ENCODE results near the gene ZNF444. TPM values are rescaled to one million over a fixed set of nuclear protein-coding genes. Genes with fewer than 3 reads are reported as not detected.

The ZNF444 gene
- total and polyA plus RNA-seq, 9 donors, result 7.3 to 48.2 (median 35.2) TPM

DNA sequence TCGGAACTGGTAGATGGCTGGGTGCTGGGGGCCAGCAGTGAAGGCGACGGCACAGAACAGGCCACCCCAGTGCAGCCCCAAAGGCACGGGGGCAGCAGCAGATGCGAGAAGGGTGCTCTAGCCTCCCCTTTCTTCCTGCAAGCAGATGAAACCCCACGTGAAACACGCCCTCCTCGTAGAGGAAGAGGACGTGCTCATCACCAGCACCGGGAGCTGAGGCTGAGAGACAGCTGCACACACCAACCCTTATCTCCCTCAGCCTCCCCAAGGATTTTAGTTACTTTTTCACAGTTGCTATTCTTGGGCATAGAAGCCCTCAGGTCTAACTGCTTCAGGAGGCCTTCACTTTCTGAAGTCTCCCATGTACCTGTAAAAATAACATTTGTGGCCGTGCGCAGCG, 31.9 kb upstream of the ZNF444 start:
- H3K9me3 ChIP-seq, result no peaks in the 10 kb centered on the region
- peak overlapping the region in 1 of 2 donors; percentile 11 for H3K27ac ChIP-seq
- TF ChIP-seq, protein P1, sequence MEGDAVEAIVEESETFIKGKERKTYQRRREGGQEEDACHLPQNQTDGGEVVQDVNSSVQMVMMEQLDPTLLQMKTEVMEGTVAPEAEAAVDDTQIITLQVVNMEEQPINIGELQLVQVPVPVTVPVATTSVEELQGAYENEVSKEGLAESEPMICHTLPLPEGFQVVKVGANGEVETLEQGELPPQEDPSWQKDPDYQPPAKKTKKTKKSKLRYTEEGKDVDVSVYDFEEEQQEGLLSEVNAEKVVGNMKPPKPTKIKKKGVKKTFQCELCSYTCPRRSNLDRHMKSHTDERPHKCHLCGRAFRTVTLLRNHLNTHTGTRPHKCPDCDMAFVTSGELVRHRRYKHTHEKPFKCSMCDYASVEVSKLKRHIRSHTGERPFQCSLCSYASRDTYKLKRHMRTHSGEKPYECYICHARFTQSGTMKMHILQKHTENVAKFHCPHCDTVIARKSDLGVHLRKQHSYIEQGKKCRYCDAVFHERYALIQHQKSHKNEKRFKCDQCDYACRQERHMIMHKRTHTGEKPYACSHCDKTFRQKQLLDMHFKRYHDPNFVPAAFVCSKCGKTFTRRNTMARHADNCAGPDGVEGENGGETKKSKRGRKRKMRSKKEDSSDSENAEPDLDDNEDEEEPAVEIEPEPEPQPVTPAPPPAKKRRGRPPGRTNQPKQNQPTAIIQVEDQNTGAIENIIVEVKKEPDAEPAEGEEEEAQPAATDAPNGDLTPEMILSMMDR (IDR thresholded peaks at IDR 0.05), result no peak
- no peak for TF ChIP-seq EP300 (IDR thresholded peaks at IDR 0.05)
- no peak for TF ChIP-seq POLR2A (IDR thresholded peaks at IDR 0.05)
- H3K4me1 ChIP-seq (ENCODE audit: insufficient read depth), result peaks cover 43% of the 10 kb centered on the region
- peak overlapping the region; percentile 11 for H3K4me3 ChIP-seq
- intact Hi-C loops (cut with DNase I), result loop anchor here in 2 of 4 donors (5.0 kb wide), 2 partner anchors 33 to 48 kb away; partner anchors contain the start of gene ZNF444 (in 1 of the 2)
- no peaks in the 10 kb centered on the region for H3K27me3 ChIP-seq
- no peak for DNase-seq
- H3K36me3 ChIP-seq, result no peaks in the 10 kb centered on the region
- WGBS, 3 donors, result 22 to 30% (median 22%) methylated on average over 13 of the region's 13 CpGs

DNA sequence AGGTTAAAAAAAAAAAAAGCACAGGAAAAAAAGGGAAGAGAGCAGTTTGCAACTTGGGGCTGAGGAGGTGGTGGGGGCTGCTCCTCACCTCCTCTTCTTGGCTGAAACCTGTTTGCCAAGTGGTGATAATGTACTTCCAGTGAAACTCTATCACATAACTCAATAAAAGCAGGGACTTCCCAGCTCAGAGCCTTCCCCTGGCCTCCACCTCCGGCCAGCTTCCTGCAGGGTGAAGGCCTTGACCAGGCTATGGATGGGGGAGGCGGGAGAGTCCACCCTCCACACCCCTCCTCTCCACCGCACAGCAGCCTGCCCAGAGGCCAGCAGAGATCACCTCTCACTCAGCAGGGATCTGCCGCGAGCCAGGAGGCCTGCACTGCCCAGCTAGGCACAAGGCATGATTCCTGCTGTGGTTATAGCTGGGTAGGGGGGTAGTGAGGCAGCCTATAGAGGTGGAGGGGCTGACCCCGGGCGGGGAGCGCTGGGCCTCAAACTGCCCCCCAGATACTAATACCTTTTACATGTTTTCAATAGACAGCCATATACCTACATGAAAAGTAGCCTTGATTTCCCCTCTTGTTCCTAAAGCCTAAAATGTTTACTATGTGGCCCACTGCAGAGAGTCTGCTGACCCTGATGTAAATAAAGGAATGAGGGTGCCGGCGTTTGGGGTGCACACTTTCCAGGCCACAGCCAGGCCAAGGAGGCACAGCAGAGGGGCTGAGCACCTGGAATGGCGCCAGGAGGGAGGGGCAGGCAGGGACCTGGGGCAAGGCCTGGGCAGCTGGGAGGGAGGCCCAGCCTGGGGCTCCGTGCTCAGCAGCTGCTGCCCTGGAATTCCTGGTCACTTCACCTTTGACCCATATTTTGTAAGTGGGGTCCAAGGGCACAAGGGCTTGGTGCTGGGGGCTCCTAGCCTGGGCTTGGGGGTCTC, 30.3 kb upstream of the ZNF444 start:
- H3K36me3 ChIP-seq, result no peaks in the 10 kb centered on the region
- no peaks in the 10 kb centered on the region for H3K9me3 ChIP-seq
- no peaks in the 10 kb centered on the region for H3K27me3 ChIP-seq
- peak; percentile 73 to 85 (median 80) for DNase-seq
- peaks cover 44% of the 10 kb centered on the region for H3K4me1 ChIP-seq (ENCODE audit: insufficient read depth)
- 8 to 16% (median 15%) methylated on average over 12 of the region's 12 CpGs for WGBS, 3 donors
- H3K4me3 ChIP-seq, result no peak overlapping the region
- TF ChIP-seq, protein P1 (IDR thresholded peaks at IDR 0.05), result no peak
- no peak for TF ChIP-seq EP300 (IDR thresholded peaks at IDR 0.05)
- no peak for TF ChIP-seq POLR2A (IDR thresholded peaks at IDR 0.05)
- intact Hi-C loops (cut with DNase I), result loop anchor here in 1 of 4 donors (5.0 kb wide), 1 partner anchor 47 kb away; no protein-coding TSS in a partner anchor
- H3K27ac ChIP-seq, result peak overlapping the region in 1 of 2 donors; percentile 20

DNA sequence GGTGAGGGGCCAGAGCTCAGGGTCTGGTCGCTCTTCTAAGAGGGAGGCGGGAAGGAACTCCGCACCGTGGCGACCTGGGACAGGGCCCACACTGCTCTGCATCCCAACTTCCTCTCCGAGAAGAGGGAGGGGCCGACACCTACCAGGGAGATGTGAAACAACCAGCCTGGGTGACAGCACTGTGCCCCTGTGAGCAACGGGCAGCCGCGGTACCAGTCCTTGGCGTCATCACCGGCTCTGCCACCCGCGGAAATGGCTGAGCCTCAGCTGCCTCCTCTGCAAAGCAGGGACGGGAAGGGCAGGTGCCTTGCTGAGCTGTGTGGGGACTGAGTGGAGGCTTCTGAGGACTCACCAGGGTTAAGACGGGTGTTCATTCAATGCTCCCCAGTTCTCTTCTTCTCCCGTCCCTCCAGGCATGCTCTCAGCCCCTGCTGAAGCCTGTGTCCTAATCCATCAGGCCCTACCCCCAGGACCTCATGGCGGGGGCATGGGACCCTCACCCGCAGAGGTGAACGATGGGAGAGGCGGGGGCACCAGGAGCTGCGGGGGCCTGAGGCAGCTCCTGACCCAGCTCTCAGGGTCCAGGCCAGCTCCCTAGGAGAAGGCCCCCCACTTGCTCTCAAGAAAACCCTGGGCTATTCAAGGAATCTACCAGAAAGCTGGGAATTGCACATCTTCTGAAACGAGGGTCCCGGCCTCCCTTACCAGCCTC, 29.3 kb upstream of the ZNF444 start:
- H3K27me3 ChIP-seq, result no peaks in the 10 kb centered on the region
- no peak for DNase-seq
- peak overlapping the region in 1 of 2 donors; percentile 20 for H3K27ac ChIP-seq
- H3K36me3 ChIP-seq, result no peaks in the 10 kb centered on the region
- intact Hi-C loops (cut with DNase I), result loop anchor here in 1 of 4 donors (5.0 kb wide), 1 partner anchor 46 kb away; no protein-coding TSS in a partner anchor
- H3K9me3 ChIP-seq, result no peaks in the 10 kb centered on the region
- peaks cover 37% of the 10 kb centered on the region for H3K4me1 ChIP-seq (ENCODE audit: insufficient read depth)
- 49 to 50% (median 50%) methylated on average over 24 of the region's 24 CpGs for WGBS, 3 donors
- no peak overlapping the region for H3K4me3 ChIP-seq
- TF ChIP-seq POLR2A (IDR thresholded peaks at IDR 0.05), result no peak

DNA sequence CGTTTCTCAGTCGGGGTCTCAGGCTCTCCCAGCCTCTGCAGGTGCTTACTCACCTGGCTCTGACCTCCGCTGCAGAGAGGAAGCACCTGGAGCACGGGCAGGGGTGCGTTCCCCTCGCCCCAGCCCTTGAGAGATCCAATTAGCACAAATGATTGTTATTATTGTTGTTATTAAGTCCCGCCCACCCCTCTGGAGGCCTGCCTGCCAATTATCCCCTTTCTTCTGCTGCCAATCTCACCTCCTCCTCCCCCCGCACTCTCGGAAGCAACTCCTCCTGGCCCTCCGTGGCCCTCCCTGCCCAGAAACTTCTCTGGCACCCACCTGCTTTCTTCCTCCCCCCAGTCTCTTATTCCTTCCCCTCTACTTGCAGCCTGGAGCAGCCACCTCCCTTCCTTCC, 28.8 kb upstream of the ZNF444 start:
- peaks cover 37% of the 10 kb centered on the region for H3K4me1 ChIP-seq (ENCODE audit: insufficient read depth)
- intact Hi-C loops (cut with DNase I), result loop anchor here in 1 of 4 donors (5.0 kb wide), 1 partner anchor 45 kb away; no protein-coding TSS in a partner anchor
- TF ChIP-seq EP300 (IDR thresholded peaks at IDR 0.05) (no peak), POLR2A (IDR thresholded peaks at IDR 0.05) (no peak)
- TF ChIP-seq, protein P1 (IDR thresholded peaks at IDR 0.05), result no peak
- H3K4me3 ChIP-seq, result no peak overlapping the region
- H3K9me3 ChIP-seq, result no peaks in the 10 kb centered on the region
- no peaks in the 10 kb centered on the region for H3K27me3 ChIP-seq
- H3K36me3 ChIP-seq, result no peaks in the 10 kb centered on the region
- H3K27ac ChIP-seq, result no peak overlapping the region
- WGBS, 3 donors, result 48 to 55% (median 50%) methylated on average over 10 of the region's 10 CpGs
- no peak for DNase-seq
